OCI-LY1 (cell line): ENCODE results near the gene TEAD3.

Experiments
- H2AFZ ChIP-seq: fragments of 200-600 bp; sonication (generic), shearing (Covaris generic); 2 replicates; pipeline ENCODE4 v1.6.0; 2014; ENCODE audit warnings: antibody characterized with exemption, mild to moderate bottlenecking, low read length
- H3F3A ChIP-seq: fragments of 200-600 bp; sonication (generic), shearing (Covaris generic); 2 replicates; pipeline ENCODE4 v1.6.0; 2014; ENCODE audit warnings: mild to moderate bottlenecking, antibody characterized with exemption, low read length, moderate library complexity; ENCODE audit not compliant: insufficient read depth
- H3K27ac ChIP-seq: fragments of 200-600 bp; sonication (generic); 2 replicates; pipeline ENCODE4 v1.5.1; 2014; ENCODE audit warnings: low read length, mixed run types, mild to moderate bottlenecking, low read depth; ENCODE audit not compliant: poor library complexity, severe bottlenecking
- H3K27me3 ChIP-seq: fragments of 200-600 bp; sonication (generic); 2 replicates; pipeline ENCODE4 v1.6.0; 2014; ENCODE audit warnings: antibody characterized with exemption, mild to moderate bottlenecking, low read length, moderate library complexity; ENCODE audit not compliant: insufficient read depth
- H3K36me3 ChIP-seq: fragments of 200-600 bp; sonication (generic); 2 replicates; pipeline ENCODE4 v1.6.1; 2014; ENCODE audit warnings: mild to moderate bottlenecking, antibody characterized with exemption, low read length, moderate library complexity, mixed read lengths; ENCODE audit not compliant: insufficient read depth
- H3K4me1 ChIP-seq: fragments of 200-600 bp; sonication (generic); 2 replicates; pipeline ENCODE4 v1.5.1; 2014; ENCODE audit warnings: mild to moderate bottlenecking, low read length, moderate library complexity; ENCODE audit not compliant: insufficient read depth, severe bottlenecking
- H3K4me2 ChIP-seq: fragments of 200-600 bp; sonication (generic), shearing (Covaris generic); 2 replicates; pipeline ENCODE4 v1.6.1; 2014; ENCODE audit warnings: low read length
- H3K4me3 ChIP-seq: fragments of 200-600 bp; sonication (generic); 2 replicates; pipeline ENCODE4 v1.5.1; 2014; ENCODE audit warnings: low read length, low read depth, mild to moderate bottlenecking, mixed read lengths; ENCODE audit not compliant: poor library complexity, severe bottlenecking
- H3K79me2 ChIP-seq: fragments of 200-600 bp; shearing (Covaris generic); 2 replicates; pipeline ENCODE4 v1.6.1; 2016; ENCODE audit warnings: mixed run types, low read length, mixed read lengths; ENCODE audit not compliant: insufficient read depth
- H3K9ac ChIP-seq: fragments of 200-600 bp; sonication (generic), shearing (Covaris generic); 2 replicates; pipeline ENCODE4 v1.6.1; 2014; ENCODE audit warnings: mild to moderate bottlenecking, low read length, mixed read lengths
- H3K9me2 ChIP-seq: fragments of 200-600 bp; sonication (generic), shearing (Covaris generic); 2 replicates; pipeline ENCODE4 v1.6.1; 2014; ENCODE audit warnings: low read depth, mild to moderate bottlenecking, low read length, mixed read lengths
- H3K9me3 ChIP-seq: fragments of 200-600 bp; shearing (Covaris generic); 2 replicates; pipeline ENCODE4 v1.6.1; 2014; ENCODE audit warnings: low read length, mixed read lengths
- H4K20me1 ChIP-seq: fragments of 200-600 bp; sonication (generic), shearing (Covaris generic); 2 replicates; pipeline ENCODE4 v1.6.0; 2016; ENCODE audit warnings: mild to moderate bottlenecking, low read length; ENCODE audit not compliant: insufficient read depth
- CTCF ChIP-seq: fragments of 200-600 bp; sonication (generic), shearing (Covaris generic); IDR thresholded peaks from 2 replicates; pipeline ENCODE4 v1.5.1; 2017; ENCODE audit warnings: mild to moderate bottlenecking, antibody characterized with exemption, low read length, moderate library complexity, mixed read lengths
- EZH2 ChIP-seq: fragments of 200-600 bp; sonication (generic), shearing (Covaris generic); IDR thresholded peaks from 2 replicates; pipeline ENCODE4 v1.8.0; 2017; ENCODE audit warnings: borderline replicate concordance, mixed run types, mild to moderate bottlenecking, antibody characterized with exemption, low read length, moderate library complexity, mixed read lengths

Gene TEAD3

GRCh38 chr6:35477551-35478179, 19.2 kb downstream of the TEAD3 start:
- H3K27me3 ChIP-seq = no peaks in the 10 kb centered on the region
- TF ChIP-seq CTCF = no peak
- no peak for TF ChIP-seq EZH2
- H3K9me2 ChIP-seq = no peaks in the 10 kb centered on the region
- H3K4me3 ChIP-seq = no peak overlapping the region
- H3K9me3 ChIP-seq = no peaks in the 10 kb centered on the region
- no peaks in the 10 kb centered on the region for H3K79me2 ChIP-seq
- H3F3A ChIP-seq = 0 out of 2 replicates have a peak, but pooled peaks cover 3% of the 10 kb centered on the region
- H3K4me1 ChIP-seq = no peaks in the 10 kb centered on the region
- no peak overlapping the region for H3K27ac ChIP-seq
- peaks cover 18% of the 10 kb centered on the region for H3K36me3 ChIP-seq
- H4K20me1 ChIP-seq = no peaks in the 10 kb centered on the region
- no peak overlapping the region for H3K4me2 ChIP-seq
- no peak overlapping the region for H3K9ac ChIP-seq
- H2AFZ ChIP-seq = no peak overlapping the region

GRCh38 chr6:35477028-35477427, 19.9 kb downstream of the TEAD3 start:
- Histone ChIP-seq H3F3A (0 out of 2 replicates have a peak, but pooled peaks cover 3% of the 10 kb centered on the region), H3K9ac (no peak overlapping the region), H3K9me2 (no peaks in the 10 kb centered on the region), H3K4me3 (no peak overlapping the region), H2AFZ (no peak overlapping the region), H3K27ac (no peak overlapping the region), H3K27me3 (no peaks in the 10 kb centered on the region), H4K20me1 (no peaks in the 10 kb centered on the region), H3K9me3 (no peaks in the 10 kb centered on the region), H3K79me2 (no peaks in the 10 kb centered on the region), H3K4me2 (no peak overlapping the region), H3K36me3 (peaks cover 24% of the 10 kb centered on the region), H3K4me1 (peaks cover 4% of the 10 kb centered on the region)
- no peak for TF ChIP-seq CTCF
- no peak for TF ChIP-seq EZH2

GRCh38 chr6:35476004-35476403, 20.9 kb downstream of the TEAD3 start:
- 0 out of 2 replicates have a peak, but pooled peaks cover 6% of the 10 kb centered on the region for H3F3A ChIP-seq
- no peaks in the 10 kb centered on the region for H4K20me1 ChIP-seq
- no peaks in the 10 kb centered on the region for H3K9me3 ChIP-seq
- H3K9ac ChIP-seq = no peak overlapping the region
- H3K4me2 ChIP-seq = no peak overlapping the region
- no peak overlapping the region for H3K27ac ChIP-seq
- H3K36me3 ChIP-seq = peaks cover 35% of the 10 kb centered on the region
- H3K79me2 ChIP-seq = no peaks in the 10 kb centered on the region
- TF ChIP-seq EZH2 (no peak), CTCF (no peak)
- no peaks in the 10 kb centered on the region for H3K9me2 ChIP-seq
- H2AFZ ChIP-seq = no peak overlapping the region
- no peaks in the 10 kb centered on the region for H3K27me3 ChIP-seq
- H3K4me1 ChIP-seq = peaks cover 14% of the 10 kb centered on the region
- H3K4me3 ChIP-seq = no peak overlapping the region
